Activated naive CD4-positive, alpha-beta T cell treated with anti-CD3 and anti-CD28 coated beads, Interleukin-2, amount 50 U/mL, for 72 hours (primary cell): ENCODE measurements around the gene IFNAR1. TPM values are rescaled to one million over a fixed set of nuclear protein-coding genes. Genes with fewer than 3 reads are reported as not detected.
"Not testable (repeated sequence)": the region's sequence is repeated elsewhere in the genome, so short reads cannot be mapped to it uniquely, and the experiment has no call there.

ENCODE experiments used
- ATAC-seq, 2 donors: fragments of 150-1000 bp; cut with Tn5 transposase; 2 replicates each; pipeline ENCODE4 v1.10.0; 2021; ENCODE audit warnings: mild to moderate bottlenecking in 2 of 2, moderate library complexity in 2 of 2
- DNase-seq, 2 donors: peaks; one replicate each; pipeline ENCODE4 v3.0.0; 2021 to 2022; ENCODE audit warnings: low spot score in 2 of 2
- H3K27ac Mint-ChIP-seq, 2 donors: one replicate each; pipeline ENCODE4 v1.8.0; 2022; ENCODE audit warnings: mild to moderate bottlenecking in 2 of 2, mixed read lengths in 2 of 2
- H3K36me3 Mint-ChIP-seq, 2 donors: one replicate each; pipeline ENCODE4 v1.8.0; 2022; ENCODE audit warnings: mixed read lengths in 2 of 2
- H3K9me3 Mint-ChIP-seq, 2 donors: one replicate each; pipeline ENCODE4 v1.8.0; 2022; ENCODE audit warnings: mixed read lengths in 2 of 2
- total RNA-seq, 2 donors: library from RNA; stranded (reverse); gene quantifications; one replicate each; pipeline ENCODE4 v1.2.3, GENCODE V29; 2022

The IFNAR1 gene
- total RNA-seq, 2 donors from 2014 or later: 21.9 to 26.4 TPM

DNA sequence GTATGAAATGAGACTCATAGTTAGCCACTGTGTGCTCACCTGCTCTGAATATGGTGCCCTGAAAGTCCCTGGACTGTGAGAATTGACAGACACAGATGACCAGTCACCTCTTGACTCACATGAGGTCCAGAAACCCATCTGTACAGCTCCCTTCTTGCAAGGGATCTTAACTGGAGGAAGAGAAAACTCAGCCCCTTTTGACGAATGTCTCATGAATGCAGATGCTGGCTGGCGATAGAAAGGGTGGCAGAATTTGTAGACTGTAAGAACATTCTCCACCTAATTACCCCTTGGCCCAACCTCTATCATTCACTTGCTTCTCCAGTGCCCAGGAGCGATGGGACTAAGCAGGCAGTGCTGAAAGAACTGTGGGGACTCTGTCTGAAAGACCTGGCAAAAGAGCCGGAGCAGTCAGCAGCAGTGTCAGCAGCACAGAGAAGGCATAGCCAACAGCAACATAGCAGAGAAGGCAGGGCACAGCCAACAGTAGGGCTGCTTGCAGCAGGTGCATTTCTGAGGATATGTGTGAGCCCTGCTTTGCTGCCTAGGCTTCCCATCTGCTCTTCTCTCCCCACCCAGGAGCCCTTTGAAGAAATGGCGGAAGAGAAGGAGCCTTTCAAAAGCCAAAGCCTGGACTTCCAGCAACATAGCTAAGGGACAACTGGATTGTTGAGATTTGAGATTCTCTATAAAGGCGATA lies 52.6 kb downstream of the IFNAR1 start:
- H3K27ac Mint-ChIP-seq: no peak overlapping the region
- DNase-seq (no peak), ATAC-seq (no peak)
- no peaks in the 10 kb centered on the region for H3K9me3 Mint-ChIP-seq
- H3K36me3 Mint-ChIP-seq: no peaks in the 10 kb centered on the region

GRCh38 chr21:33378081-33378480 lies 53.3 kb downstream of the IFNAR1 start:
- no peak for ATAC-seq
- Mint-ChIP-seq H3K36me3 (no peaks in the 10 kb centered on the region), H3K27ac (no peak overlapping the region), H3K9me3 (no peaks in the 10 kb centered on the region)
- DNase-seq: no peak

DNA sequence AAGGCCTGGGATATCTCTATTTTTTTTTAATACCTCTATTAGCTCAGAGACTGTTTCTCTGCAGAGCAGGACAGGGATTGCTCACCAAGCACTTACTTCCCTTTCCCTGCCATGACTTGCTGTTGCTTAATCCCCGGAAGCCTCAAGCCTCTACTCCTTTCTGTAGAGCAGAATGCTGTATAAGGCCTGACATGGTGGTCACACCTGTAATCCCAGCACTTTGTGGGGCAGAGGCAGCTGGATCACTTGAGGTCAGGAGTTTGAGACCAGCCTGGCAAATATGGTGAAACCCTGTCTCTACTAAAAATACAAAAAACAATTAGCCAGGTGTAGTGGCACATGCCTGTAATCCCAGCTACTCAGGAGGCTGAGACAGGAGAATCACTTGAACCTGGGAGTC lies 55.2 kb downstream of the IFNAR1 start:
- not testable (repeated sequence) for H3K36me3 Mint-ChIP-seq, DNase-seq, ATAC-seq, H3K9me3 Mint-ChIP-seq
- peak overlapping the region in 1 of 2 donors; percentile 89 for H3K27ac Mint-ChIP-seq

GRCh38 chr21:33380483-33380998 lies 55.8 kb downstream of the IFNAR1 start:
- no peaks in the 10 kb centered on the region for H3K36me3 Mint-ChIP-seq
- ATAC-seq: peak; percentile 75 to 85
- no peaks in the 10 kb centered on the region for H3K9me3 Mint-ChIP-seq
- DNase-seq: peak; percentile 80 to 92
- peak overlapping the region; percentile 50 to 89 for H3K27ac Mint-ChIP-seq

GRCh38 chr21:33381381-33381780 lies 56.6 kb downstream of the IFNAR1 start:
- ATAC-seq, H3K9me3 Mint-ChIP-seq, DNase-seq, H3K36me3 Mint-ChIP-seq: not testable (repeated sequence)
- H3K27ac Mint-ChIP-seq: peak overlapping the region in 1 of 2 donors; percentile 89

- Mint-ChIP-seq H3K36me3 (no peaks in the 10 kb centered on the region), H3K9me3 (no peaks in the 10 kb centered on the region), H3K27ac (peak overlapping the region; percentile 74 to 87)
- ATAC-seq (peak; percentile 51 to 79), DNase-seq (peak; percentile 52 to 95)
Observed at GRCh38 chr21:33383056-33383888, 58.5 kb downstream of the IFNAR1 start.

DNA sequence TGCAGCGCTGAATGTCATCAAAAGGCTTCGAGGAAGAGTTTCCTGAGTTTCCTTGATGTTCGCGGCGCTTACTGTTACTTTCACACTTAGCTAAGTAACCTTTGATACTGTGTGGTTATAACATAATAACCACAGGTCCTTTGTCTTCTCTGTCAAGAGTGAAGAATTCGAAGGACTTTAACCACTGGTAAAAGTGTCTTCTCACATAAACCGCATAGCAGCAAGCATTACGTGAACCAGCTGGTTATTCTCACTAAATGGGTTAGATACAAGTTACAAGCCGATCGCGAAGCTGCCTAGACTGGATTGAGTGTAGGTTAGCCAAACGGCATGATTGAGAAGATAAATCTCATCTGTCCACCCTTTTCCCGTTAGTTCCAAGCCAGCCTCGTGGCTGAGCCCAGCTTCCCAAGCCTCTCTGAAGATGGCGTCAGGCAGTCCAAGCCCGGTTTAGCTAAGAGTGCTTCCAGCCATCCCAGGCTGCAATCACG lies 60.1 kb downstream of the IFNAR1 start:
- DNase-seq: peak in 1 of 2 donors; percentile 33
- Mint-ChIP-seq H3K36me3 (no peaks in the 10 kb centered on the region), H3K27ac (peak overlapping the region in 1 of 2 donors; percentile 74), H3K9me3 (no peaks in the 10 kb centered on the region)
- peak; percentile 34 to 66 for ATAC-seq

- H3K27ac Mint-ChIP-seq: no peak overlapping the region
- no peaks in the 10 kb centered on the region for H3K36me3 Mint-ChIP-seq
- H3K9me3 Mint-ChIP-seq: no peaks in the 10 kb centered on the region
- no peak for DNase-seq
- ATAC-seq: no peak
Observed at GRCh38 chr21:33386222-33386784, 61.5 kb downstream of the IFNAR1 start.

DNA sequence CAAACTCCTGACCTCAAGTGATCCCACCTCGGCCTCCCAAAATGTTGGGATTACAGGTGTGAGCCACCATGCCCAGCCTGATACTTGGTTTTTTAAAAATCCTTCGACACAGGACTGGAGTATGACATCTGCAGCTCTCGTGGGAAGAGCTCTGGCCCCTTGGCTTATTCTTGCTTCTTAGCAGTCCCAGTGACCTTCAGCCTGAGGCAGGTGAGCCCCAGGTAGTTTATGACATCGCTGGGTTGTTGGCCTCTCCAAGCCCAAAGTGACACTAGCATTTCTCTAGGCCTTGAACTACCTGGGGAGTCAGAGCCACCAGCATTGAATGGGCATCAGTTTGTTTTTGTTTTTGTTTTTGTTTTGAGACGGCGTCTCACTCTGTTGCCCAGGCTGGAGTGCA lies 62.5 kb downstream of the IFNAR1 start:
- ATAC-seq (no peak), DNase-seq (no peak)
- Mint-ChIP-seq H3K27ac (no peak overlapping the region), H3K36me3 (no peaks in the 10 kb centered on the region), H3K9me3 (no peaks in the 10 kb centered on the region)

DNA sequence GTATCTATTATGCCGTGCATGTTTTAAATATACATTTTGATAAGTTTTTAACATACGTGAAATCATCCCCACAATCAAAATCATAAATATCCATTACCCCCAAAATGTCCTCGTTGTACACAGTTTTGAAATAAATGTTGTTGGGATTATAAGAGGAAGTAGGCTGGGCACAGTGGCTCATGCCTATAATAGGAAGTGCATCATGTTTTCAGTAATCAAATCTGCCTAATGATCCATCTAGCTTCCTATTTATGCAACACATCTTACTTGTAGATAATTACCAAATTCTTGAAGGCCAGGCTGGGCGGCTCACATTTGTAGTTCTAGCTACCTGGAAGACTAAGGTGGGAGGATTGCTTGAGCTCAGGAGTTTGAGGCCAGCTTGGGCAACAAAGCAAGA lies 63.4 kb downstream of the IFNAR1 start:
- Mint-ChIP-seq H3K36me3 (no peaks in the 10 kb centered on the region), H3K9me3 (no peaks in the 10 kb centered on the region), H3K27ac (no peak overlapping the region)
- ATAC-seq: no peak
- DNase-seq: no peak

DNA sequence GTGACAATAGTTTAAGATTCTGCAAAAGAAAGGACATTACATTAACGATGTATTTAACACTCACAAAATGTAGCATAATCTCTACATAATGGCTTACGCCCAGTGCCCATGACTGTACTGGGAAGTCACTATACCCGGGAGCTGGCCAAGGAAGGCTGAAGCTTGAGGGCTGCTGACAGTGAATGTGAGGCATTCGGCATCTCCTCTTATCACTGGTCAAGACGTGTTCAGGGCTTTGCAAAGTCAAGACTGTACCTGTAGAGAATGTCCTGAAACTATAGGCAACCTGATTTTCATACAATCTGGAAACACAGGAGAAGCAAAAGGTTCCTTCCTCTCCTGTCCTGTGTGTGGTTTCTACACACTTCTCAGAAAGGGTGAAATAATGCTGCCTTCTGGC lies 65.7 kb downstream of the IFNAR1 start:
- ATAC-seq: no peak
- Mint-ChIP-seq H3K9me3 (no peaks in the 10 kb centered on the region), H3K36me3 (no peaks in the 10 kb centered on the region), H3K27ac (no peak overlapping the region)
- no peak for DNase-seq

GRCh38 chr21:33391656-33392055 lies 66.9 kb downstream of the IFNAR1 start:
- DNase-seq (no peak), ATAC-seq (no peak)
- no peak overlapping the region for H3K27ac Mint-ChIP-seq
- no peaks in the 10 kb centered on the region for H3K36me3 Mint-ChIP-seq
- no peaks in the 10 kb centered on the region for H3K9me3 Mint-ChIP-seq

- H3K27ac Mint-ChIP-seq: no peak overlapping the region
- DNase-seq (no peak), ATAC-seq (no peak)
- no peaks in the 10 kb centered on the region for H3K36me3 Mint-ChIP-seq
- no peaks in the 10 kb centered on the region for H3K9me3 Mint-ChIP-seq
Observed at GRCh38 chr21:33392284-33392985, 67.7 kb downstream of the IFNAR1 start.

DNA sequence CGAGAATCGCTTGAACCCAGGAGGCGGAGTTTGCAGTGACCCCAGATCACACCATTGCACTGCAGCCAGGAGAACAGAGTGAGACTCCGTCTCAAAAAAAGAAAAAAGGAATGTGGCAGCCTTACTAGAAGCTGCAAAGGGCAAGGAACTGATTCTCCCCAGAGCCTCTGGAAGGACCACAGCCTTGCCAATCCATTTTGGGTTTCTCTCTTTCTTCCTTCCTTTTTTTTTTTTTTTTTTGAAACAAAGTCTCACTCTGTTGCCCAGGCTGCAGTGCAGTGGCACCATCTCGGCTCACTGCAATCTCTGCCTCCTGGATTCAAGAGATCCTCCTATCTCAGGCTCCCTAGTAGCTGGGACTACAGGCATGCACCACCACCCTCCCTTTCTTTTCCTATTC lies 68.6 kb downstream of the IFNAR1 start:
- H3K27ac Mint-ChIP-seq: no peak overlapping the region
- no peak for DNase-seq
- no peaks in the 10 kb centered on the region for H3K9me3 Mint-ChIP-seq
- no peak for ATAC-seq
- no peaks in the 10 kb centered on the region for H3K36me3 Mint-ChIP-seq

GRCh38 chr21:33394260-33394659 lies 69.5 kb downstream of the IFNAR1 start:
- H3K36me3 Mint-ChIP-seq: no peaks in the 10 kb centered on the region
- H3K27ac Mint-ChIP-seq: no peak overlapping the region
- DNase-seq (no peak), ATAC-seq (peak in 1 of 2 donors; percentile 45)
- no peaks in the 10 kb centered on the region for H3K9me3 Mint-ChIP-seq

DNA sequence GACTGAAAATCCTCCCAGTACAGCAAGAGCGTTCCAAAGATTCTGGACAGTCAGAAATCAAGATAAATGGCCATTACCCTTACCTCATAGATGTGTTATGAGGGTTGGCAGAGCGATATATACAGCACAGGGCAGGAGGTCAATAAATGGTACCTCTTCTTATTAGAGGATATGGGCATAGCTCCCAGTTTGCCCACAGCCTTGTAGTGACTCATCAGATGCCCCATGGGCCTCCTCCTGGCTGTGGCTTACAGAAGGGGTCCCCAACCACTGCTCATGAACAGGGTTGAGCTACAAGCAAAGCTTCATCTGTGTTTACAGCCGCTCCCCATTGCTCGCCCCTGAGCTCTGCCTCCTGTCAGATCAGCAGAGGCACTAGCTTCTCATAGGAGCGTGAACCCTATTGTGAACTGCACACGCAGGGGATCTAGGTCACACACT lies 71.1 kb downstream of the IFNAR1 start:
- no peak for ATAC-seq
- no peak for DNase-seq
- Mint-ChIP-seq H3K27ac (no peak overlapping the region), H3K9me3 (no peaks in the 10 kb centered on the region), H3K36me3 (no peaks in the 10 kb centered on the region)
